Right ventricle myocardium superior (tissue), 1 donor: Measurements from ENCODE around the gene TRIM32. TPM values are rescaled to one million over a fixed set of nuclear protein-coding genes. Genes with fewer than 3 reads are reported as not detected.

ENCODE experiments used
- ATAC-seq: fragments of 200-7000 bp; cut with Tn5 transposase; one replicate; pipeline ENCODE4 v1.9.1; 2020; ENCODE audit warnings: mild to moderate bottlenecking; ENCODE audit not compliant: poor library complexity
- DNase-seq: peaks from one replicate; pipeline ENCODE4 v3.0.0-alpha.2; 2020
- intact Hi-C: fragments of 100-400 bp; cut with DNase I; formaldehyde crosslinking; loops from one replicate; pipeline ENCODE4 v1.11.2; 2022
- total RNA-seq: library from RNA; stranded (reverse); fragmentation: NEBNext Ultra II Directional; extraction: Animal tissue kit (Norgen Biotek cat#: 25700); gene quantifications from one replicate; pipeline ENCODE4 v1.2.1, GENCODE V29; 2021
- donor health status: DM: no; HTN: yes; CAD: no; lungs with severe emphysema.

Gene TRIM32
- total RNA-seq, 1 donor from 2014 or later, result 15.2 TPM

DNA sequence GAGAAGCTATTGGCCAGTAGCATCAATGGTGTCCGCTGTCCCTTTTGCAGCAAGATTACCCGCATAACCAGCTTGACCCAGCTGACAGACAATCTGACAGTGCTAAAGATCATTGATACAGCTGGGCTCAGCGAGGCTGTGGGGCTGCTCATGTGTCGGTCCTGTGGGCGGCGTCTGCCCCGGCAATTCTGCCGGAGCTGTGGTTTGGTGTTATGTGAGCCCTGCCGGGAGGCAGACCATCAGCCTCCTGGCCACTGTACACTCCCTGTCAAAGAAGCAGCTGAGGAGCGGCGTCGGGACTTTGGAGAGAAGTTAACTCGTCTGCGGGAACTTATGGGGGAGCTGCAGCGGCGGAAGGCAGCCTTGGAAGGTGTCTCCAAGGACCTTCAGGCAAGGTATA lies 10.8 kb downstream of the TRIM32 start:
- peak; percentile 31 for DNase-seq
- ATAC-seq, result no peak
- intact Hi-C loops, result no loop called here

- DNase-seq (no peak), ATAC-seq (no peak)
- intact Hi-C loops, result no loop called here
Measured at GRCh38 chr9:116700279-116700678, 13.2 kb downstream of the TRIM32 start.

DNA sequence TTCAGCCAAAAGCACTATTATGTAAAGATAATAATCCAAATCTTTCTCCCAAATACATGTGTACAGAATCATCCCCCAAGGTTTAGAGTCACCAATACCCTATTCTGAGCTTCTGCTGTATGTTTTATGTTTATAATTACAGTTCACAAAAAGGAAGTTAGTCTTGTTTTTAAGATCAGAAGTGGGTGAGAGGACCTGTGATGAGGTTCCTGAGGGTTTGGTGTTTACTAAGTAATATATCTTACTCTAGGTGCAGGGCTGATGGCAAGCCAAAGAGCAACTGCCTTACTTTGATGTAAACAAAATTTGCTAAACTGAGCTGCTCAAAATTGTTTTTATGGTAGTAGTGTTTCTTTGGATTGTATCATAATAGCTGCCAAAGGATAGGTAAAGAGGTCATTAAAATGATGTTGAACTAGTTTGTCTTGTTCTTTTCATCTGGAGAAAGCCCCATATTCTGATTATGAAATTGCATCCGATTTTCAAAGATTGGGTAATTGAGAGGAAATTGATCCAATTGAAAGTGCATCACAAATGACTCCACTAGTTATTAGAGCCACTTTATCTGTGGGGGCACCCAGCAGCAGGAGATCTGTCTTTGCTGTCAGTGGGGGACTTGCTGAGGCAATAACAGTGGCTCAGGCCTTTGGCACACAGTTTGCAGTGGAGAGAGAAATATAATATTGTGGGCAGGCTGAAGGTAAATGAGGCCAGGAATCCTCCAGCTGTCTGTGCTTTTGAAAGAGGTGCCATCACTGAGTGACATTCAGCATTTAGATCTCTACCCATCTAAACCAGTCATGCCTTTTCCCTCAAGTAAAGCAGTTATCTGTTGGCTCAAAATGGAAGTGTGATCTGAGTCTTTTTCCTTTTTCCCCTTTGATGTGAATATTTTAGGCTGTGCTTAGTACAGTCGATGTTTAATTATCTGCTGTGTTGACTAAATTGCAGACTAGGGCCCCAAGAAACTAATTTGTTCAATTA lies 14.1 kb downstream of the TRIM32 start:
- intact Hi-C loops, result no loop called here
- DNase-seq (no peak), ATAC-seq (no peak)

DNA sequence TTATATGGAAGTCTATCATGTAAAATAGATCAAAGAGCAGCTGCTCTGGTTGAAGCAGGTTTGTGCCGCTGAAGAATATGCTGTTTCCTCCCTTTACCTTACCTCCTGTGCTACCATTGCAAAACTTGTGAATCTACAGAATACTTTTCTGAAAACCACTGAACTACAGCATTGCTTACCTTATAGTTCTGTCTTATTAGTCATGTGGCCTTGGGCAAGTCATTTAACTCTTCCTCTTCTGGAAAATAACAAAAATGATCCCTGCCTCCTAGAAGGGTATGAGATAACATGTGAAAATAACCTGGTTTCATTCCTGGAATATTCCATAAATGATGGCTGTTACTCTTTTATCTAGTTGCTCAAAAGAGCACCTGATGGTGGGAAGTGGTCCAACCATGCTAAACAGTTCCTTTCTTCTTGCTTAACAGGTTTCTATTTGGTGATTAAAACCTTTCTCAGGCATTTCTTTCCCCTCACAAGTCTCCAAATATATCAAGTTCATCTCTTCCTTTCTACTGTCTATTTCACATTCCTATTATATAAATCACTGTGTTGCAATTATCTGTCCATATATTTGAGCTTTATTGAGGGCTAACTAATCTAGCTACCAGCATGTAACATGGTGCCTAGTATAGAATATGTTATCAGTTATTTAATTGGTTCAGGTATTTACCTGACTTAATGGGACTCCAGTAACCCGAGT lies 15.0 kb downstream of the TRIM32 start:
- DNase-seq, result no peak
- intact Hi-C loops, result no loop called here
- ATAC-seq, result no peak

DNA sequence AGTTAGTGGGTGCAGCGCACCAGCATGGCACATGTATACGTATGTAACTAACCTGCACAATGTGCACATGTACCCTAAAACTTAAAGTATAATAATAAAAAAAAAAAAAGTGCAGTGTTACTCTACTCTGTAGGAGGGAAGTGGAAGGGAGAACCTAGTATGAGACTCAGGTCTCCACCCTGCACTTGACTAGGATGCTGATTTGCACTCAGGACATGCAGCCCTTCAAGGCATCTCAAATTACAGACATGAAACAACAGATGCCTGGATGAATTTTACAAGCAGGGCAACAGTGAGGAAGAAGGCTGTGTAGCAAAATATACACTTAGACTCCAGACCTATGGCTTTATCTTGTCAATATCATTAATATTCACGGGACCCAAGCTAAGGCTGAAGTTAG lies 16.5 kb downstream of the TRIM32 start:
- ATAC-seq, result no peak

DNA sequence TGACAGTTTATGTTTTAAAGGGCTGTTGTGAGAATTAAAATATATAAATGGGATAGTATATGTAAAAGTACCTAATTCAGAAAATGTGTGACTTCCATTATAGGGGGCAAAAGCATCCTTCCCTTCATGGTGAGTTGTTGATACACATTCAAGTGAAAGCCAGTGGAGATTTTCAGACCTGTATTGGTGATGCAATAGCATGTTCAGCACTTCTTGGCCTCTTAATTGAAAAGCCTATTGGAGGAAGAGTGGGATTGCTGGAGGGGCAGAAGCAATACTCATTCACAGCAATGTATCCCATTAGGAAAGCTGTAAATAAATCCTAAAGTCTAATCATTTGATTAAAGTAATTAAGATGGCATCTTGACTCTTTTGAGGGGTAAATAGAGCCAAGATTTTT lies 17.4 kb downstream of the TRIM32 start:
- DNase-seq, result no peak
- intact Hi-C loops, result no loop called here
- no peak for ATAC-seq

More for the DNA sequence above, 16.5 kb downstream of the TRIM32 start:
- intact Hi-C loops, result no loop called here
- no peak for DNase-seq

GRCh38 chr9:116705531-116705930 lies 18.4 kb downstream of the TRIM32 start:
- no peak for ATAC-seq
- no peak for DNase-seq
- intact Hi-C loops, result no loop called here

DNA sequence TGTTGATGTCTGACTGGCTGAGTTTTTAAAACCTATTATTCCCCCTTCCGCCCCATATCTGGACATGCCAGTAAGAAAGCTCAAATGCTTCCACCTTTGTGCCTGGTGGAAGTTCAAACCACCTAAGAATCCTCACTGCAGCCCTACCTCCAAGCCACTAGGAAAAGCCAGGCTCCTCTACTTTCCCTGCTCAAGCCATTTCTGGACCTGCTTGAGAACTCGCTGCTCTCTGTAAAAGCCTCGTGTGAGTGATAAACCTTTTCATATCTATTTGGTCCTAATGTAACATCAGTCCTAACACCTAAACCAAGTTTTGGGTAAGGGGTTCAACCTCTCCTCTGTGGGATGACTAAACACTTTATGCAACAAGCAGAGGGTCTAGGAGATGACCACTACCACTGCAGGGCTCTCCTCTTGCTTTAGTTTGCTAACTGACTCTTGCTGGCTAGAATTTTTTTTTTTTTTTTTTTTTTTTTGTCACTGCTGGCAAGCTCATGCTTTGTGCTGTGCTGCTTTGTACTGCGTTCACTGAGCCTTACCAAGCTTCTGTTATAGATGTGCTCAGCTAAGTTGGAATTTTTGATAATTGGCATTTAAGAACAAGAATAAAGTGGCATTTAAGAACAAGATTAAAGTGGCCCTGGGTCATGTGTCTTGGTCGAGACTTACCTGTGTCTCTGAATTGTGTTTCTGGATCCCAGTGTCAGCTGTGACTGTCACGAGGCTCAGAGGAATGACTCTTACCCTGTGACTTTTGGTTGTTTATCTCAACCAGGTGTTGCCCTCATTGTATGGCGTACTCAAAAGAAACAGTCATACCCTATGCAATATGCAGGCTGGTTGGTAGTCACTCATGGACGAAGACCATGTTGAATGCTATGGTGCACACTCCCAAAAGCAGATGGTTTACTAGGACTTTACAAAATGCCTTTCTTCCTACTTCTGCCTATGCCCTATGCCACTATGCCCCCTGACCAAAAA lies 19.5 kb downstream of the TRIM32 start:
- ATAC-seq (no peak), DNase-seq (no peak)
- intact Hi-C loops, result no loop called here

GRCh38 chr9:116712781-116713180 lies 25.7 kb downstream of the TRIM32 start:
- intact Hi-C loops, result no loop called here
- DNase-seq (no peak), ATAC-seq (no peak)

GRCh38 chr9:116713271-116713670 lies 26.2 kb downstream of the TRIM32 start:
- intact Hi-C loops, result no loop called here
- DNase-seq, result no peak
- no peak for ATAC-seq

- DNase-seq, result no peak
- no peak for ATAC-seq
- intact Hi-C loops, result no loop called here
Measured at GRCh38 chr9:116715751-116716150, 28.6 kb downstream of the TRIM32 start.

DNA sequence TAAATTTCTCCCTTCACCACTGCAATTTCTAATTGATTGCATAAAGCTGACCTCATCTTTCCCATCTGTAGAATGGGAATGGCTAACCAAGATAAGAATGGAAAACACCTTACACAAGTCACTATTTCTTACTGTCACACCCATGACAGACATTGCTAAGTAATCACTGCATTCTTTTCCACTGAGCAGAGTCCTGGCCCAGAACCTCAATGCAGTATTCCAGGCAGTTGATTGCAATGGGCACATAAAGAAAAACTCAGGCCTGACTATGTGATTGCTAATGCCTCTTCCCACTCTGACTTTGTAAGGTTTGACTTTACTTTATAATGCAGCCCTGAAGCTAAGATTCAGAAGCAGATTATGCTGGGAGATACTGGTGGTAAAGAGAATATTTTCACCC lies 29.3 kb downstream of the TRIM32 start:
- no peak for ATAC-seq
- no peak for DNase-seq
- intact Hi-C loops, result no loop called here

DNA sequence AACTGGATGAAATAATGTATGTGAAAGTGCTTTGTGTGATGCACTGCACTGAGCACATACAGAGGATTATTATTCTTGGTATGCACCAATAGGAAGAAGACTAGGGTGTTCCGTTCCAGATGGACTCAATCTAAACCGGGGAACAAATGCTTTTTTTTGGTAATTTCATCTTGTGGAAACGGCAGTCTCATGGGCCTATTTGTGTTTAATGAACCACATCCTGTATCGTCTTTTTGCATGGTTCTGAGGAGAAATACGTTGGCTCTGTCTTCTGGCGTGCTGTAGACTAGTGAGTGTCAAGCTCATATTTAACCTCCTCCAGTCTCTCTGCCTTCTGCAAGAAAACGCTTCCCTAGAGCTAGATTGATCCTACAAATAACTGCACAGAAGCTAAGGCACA lies 30.0 kb downstream of the TRIM32 start:
- DNase-seq (no peak), ATAC-seq (no peak)
- intact Hi-C loops, result no loop called here

- intact Hi-C loops, result no loop called here
- ATAC-seq, result no peak
- DNase-seq, result no peak
Measured at GRCh38 chr9:116718111-116718510, 31.0 kb downstream of the TRIM32 start.

- DNase-seq (no peak), ATAC-seq (no peak)
- intact Hi-C loops, result no loop called here
Measured at GRCh38 chr9:116720111-116720510, 33.0 kb downstream of the TRIM32 start.

DNA sequence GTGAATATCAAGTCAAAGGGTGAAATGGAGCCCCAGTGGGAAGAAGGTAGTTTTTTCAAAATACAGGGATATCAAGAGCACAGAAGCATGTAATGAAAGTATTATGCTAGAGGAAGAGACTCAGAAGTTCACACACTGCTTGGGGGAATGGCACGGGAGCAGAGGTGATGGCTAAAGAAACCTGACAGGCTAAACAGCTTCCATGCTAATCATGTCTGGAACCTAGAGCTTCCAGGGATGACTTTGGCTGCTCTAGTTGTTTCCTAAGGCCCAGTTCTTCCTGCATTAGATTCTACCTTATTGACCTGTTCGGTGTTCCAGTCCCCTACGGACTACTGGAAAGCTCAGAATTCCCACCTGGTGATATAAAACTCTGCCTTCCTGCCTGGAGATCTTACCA lies 34.3 kb downstream of the TRIM32 start:
- no peak for ATAC-seq
- DNase-seq, result no peak
- intact Hi-C loops, result no loop called here

DNA sequence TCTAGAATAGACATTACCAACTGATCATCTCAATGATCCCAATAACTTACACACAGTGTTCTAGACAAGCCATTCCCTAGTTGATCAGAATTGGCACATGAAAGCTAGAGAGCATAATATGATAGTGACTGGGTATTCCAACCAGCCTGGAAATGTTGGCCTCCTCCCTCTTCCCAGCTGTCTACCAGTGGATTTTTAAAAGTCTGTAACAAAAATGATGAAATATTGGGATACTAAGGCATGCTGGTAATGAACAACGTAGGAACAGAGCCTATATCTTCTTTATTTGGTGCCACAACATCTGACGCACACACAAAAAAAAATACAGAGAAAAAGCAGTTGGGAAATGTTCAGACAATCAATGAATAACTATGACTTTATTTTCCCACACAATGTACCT lies 34.8 kb downstream of the TRIM32 start:
- intact Hi-C loops, result no loop called here
- ATAC-seq (no peak), DNase-seq (no peak)

GRCh38 chr9:116724123-116724522 lies 37.0 kb downstream of the TRIM32 start:
- DNase-seq, result no peak
- no peak for ATAC-seq
- intact Hi-C loops, result no loop called here

DNA sequence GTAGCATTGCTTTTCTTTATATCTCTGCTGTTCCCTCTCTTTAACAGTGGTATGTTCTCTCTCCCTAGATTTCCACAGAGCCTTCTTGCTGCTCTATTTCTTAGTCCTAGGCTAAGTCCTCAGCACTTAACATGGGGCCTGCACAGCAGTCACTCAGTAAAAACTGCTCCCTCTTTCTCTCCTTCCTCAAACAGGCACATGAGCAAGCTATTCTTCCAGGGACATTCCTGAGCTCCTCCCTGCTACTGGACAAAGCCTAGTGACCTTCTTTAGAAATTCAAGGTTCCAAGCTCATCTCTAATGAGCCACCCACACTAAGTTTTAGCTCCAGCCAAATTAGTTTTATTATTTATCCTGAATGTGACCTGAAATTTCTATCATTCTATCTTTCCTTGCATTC lies 39.5 kb downstream of the TRIM32 start:
- intact Hi-C loops, result no loop called here
- ATAC-seq, result no peak
- DNase-seq, result no peak
